Measurements from ENCODE around the gene KRT1.
"Not testable (repeated sequence)": the region's sequence is repeated elsewhere in the genome, so short reads cannot be mapped to it uniquely, and the experiment has no call there.

The KRT1 gene

DNA sequence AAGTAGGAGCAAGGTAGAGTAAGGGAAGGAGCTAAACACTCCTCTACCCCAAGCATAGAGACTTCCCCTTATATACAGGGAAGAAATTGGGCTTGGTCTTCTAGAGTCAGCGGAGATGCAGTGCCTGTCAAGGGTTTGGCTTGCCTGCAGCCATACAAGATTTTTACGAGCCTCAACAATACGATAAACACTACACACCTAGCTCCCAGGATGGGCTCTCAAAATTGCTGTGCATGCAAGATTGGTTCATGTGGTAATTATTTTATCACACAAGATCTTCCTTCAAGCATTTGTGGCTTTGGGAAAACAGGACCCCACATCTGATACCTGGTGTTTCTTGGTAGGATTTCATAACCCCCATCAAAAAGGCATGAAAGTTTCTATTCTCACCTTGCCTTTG, at the start of gene KRT1:
Gene KRT1, minus strand, starts transcription at position 45 of the 400 bp plus-strand sequence. CDS start 59 bp downstream, outside the sequence.
- DNase-seq (ENCODE audit: low read depth), result no peak

- no peak for DNase-seq (ENCODE audit: low read depth)
Measured at GRCh38 chr12:52729147-52729546, 48.9 kb upstream of the KRT1 start.

GRCh38 chr12:52728374-52728773, 48.2 kb upstream of the KRT1 start:
- DNase-seq (ENCODE audit: low read depth), result no peak

DNA sequence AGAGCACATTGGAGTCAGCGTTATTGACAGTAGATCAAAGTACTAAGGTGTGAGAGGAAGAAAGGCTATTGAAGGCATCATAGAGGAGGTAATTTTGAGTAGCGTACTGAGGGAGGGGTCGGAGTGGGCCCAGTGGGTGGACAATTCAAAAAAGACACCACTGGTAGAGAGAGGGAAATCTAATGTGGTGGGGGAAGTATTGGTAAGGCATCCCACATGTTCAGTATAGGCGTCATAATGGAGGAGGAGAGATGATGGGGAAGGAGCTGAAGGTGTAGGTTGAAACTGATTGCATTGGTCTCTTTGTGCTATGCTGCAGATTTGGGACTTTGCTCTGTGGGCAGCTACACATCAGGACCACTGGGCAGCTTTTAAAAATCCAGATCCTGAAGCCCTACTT, 46.8 kb upstream of the KRT1 start:
- DNase-seq (ENCODE audit: low read depth), result no peak

DNA sequence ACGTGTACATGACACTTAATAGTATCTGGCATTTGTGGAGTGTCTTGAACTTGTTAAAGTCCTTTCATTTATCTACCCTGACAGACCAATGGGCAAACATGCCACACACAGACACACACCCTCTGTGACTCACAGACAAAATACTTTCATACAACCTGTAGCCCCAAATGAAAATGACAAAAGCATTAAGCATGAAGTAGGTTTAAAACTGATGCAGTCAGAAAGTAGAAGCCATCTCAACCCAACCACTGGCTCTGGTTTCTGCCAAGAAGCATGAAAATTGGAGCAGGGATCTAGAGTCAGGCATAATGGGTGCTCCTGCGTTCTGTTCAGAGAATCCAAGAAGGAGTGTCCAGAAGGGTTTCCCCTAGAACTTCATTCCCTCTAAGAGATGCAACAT, 46.2 kb upstream of the KRT1 start:
- DNase-seq (ENCODE audit: low read depth), result no peak

- no peak for DNase-seq (ENCODE audit: low read depth)
Measured at GRCh38 chr12:52724384-52724783, 44.2 kb upstream of the KRT1 start.

GRCh38 chr12:52722680-52723079, 42.5 kb upstream of the KRT1 start:
- no peak for DNase-seq (ENCODE audit: low read depth)

DNA sequence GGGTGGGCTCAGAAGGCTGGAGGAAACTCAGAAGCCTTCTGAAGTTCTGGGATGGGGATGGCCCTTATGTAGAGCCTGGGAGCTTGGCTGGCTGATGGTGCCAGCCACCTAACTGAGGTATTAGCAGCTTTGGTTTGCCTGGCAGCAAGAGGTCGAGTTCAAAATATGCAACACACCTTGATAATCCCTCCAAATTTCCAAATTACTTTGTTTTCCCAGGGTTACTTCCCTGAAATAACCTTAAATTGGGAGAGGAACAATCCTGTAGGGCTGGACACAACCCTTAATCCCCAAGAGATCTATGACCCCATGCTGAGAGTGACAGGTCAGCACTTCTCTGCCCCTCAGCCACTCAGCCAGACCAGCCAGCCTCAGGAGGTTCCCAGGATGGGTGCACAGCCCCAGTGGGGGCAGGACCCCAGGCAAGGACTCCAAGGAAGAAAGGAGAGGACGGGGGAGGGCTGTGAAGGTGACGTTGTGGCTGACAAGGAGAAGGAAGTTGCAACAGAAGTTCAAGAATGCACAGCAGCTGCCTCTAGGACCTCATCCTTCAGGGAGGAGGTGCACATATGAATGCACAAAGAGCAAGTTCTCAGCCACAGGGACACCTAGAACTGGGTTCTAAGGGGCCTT, 41.7 kb upstream of the KRT1 start:
- DNase-seq (ENCODE audit: low read depth), result no peak

DNA sequence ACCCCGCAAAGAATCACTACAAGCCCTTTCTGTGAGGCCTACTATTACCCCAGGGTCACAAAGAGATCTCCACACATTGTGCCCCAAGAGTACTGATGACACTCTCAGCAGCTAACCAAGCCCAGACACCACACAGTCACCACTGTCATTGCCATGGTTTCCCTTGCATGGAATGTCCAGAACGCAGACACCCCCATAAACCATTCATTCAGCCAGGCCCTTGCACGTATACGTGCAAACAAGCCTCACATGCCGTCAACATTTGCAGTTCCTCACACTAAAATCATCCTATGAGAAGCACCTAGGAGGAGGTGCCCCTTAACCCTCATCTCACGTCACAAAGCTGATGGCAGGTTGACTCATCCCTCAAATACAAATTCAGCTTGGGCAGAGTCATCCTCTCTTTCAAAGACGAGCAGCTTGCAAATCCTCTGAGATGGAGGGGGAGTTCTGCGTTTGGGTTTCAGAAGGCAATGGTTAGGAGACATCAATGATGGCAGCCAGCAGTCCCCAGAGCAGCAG, 40.2 kb upstream of the KRT1 start:
- DNase-seq (ENCODE audit: low read depth), result no peak

DNA sequence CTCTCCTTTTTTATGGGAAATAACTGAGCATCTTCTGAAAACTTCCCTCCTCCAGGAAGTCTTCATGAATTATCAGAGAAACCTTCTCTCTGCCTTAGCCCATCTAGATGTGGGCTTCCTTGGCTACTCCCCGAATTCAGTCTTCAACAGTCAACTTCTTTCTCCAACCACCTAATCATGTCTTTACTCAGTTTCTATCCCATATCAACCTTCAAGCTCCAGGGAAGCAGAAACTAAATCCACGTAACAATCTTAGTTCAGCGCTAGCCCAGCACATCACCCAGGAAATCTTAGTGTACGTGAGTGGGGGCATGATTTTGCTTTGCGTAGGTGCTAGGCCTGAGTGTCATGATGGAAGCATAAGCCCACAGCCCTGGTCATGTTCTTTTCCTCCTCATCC, 35.9 kb upstream of the KRT1 start:
- no peak for DNase-seq (ENCODE audit: low read depth)

GRCh38 chr12:52715416-52715815, 35.2 kb upstream of the KRT1 start:
- no peak for DNase-seq (ENCODE audit: low read depth)

DNA sequence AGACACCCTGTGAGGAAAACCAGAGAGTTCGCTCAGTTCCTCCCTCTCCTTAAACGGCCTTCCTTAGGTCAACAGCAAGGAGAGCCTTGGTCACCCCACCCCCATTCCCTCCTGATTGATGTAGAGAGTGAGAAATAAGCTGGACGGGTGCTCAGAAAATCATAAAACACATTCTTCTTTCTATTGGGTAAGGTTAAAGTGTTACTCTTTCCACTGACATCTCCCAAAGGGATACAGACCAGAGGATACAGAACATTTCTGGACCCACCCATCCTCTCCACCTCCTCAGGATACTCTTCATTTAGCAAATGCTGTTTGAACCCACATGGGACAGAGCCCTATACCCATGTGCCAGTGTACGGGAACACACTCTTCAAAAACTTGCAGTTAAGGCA, 34.7 kb upstream of the KRT1 start:
- no peak for DNase-seq (ENCODE audit: low read depth)

DNA sequence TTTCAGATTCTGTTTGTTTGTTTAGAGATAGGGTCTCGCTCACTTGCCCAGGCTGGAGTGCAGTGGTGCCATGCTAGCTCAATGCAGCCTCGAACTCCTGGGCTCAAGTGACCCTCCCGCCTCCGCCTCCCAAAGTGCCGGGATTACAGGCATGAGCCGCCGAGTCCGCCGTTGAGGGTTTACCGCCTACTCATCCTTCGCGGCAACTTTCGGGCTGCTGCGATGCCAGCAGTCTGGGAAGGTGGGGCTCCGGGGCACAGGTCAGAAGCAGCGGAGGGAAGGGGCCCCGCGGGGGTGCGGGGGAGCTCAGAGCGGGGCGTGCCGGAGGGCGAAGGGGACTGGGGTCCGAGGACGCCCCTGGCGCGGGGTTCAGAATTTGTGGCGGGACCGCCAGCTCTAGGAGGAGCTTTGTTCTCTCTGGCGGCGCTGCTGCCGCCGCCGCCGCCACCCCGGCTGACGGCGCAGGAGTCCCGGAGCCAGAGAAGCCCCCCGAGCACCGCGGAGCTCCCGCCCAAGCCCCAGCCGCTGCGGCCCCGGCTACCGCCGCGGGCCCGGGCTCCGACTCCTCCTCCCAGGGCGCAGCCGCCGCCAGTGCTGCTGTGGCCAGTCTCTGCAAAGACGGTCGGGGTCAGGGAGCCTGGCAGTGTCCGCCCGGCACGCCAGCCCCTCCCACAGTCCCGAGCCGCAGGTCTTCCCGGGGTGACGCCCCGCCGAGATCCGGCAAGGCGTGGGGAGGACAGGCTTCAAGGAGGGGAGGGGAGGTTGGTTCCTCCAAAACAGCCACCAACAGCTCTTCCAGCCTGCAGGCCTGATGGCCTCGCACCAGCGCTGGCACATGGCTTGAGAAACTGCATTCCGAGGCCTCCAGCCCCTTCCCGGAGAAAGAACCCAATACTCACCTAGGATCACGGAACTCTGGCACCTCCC, 34.0 kb upstream of the KRT1 start:
- no peak for DNase-seq (ENCODE audit: low read depth)

DNA sequence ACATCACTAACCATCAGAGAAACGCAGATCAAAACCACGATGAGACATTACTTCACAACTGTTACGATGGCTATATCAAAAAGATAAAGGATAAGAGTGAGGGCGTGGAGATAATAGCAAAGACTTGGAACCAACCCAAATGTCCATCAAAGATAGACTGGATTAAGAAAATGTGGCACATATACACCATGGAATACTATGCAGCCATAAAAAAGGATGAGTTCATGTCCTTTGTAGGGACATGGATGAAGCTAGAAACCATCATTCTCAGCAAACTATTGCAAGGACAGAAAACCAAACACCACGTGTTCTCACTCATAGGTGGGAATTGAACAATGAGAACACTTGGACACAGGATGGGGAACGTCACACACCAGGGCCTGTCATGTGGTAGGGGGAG, 31.9 kb upstream of the KRT1 start:
- DNase-seq (ENCODE audit: low read depth), result not testable (repeated sequence)

DNA sequence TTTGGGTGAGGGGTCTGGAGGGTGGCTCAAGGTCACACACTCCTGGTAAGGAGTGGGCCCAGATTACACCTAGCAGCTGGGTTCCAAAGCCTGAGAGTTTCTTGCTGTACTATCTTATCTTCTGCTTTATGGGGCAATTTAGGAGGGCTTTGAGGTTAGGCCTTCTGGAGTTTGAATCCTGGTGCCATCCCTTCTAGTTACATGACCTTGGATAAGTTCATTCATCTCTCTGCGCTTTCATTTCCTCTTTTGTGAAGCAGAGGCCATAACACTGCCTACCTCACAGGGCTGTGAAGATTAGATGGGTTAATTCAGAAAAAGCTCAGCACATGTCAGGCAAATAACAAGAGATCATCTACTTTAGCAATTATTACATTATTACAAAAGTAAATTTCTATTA, 30.5 kb upstream of the KRT1 start:
- no peak for DNase-seq (ENCODE audit: low read depth)

- DNase-seq (ENCODE audit: low read depth), result no peak
Measured at GRCh38 chr12:52708010-52708409, 27.8 kb upstream of the KRT1 start.

DNA sequence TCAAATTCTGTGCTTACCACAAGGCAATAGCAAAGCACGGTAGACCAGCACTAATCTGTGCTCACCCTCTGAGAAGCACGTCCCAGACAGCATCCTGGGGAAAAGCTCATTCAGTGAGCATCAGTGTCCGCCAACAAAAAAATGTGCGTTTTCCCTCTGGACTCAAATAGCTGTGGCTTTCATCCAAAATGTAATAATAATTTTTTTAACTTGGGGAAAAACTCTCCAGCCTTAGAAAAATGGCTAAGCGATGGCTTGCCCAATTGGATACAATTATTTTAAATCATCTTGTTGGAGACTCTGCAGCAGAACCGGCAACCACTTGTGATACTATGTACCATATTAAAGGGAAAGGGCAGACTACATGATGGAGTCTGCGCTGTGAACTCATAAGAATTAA, 24.3 kb upstream of the KRT1 start:
- DNase-seq (ENCODE audit: low read depth), result no peak

GRCh38 chr12:52703878-52704277, 23.7 kb upstream of the KRT1 start:
- no peak for DNase-seq (ENCODE audit: low read depth)

DNA sequence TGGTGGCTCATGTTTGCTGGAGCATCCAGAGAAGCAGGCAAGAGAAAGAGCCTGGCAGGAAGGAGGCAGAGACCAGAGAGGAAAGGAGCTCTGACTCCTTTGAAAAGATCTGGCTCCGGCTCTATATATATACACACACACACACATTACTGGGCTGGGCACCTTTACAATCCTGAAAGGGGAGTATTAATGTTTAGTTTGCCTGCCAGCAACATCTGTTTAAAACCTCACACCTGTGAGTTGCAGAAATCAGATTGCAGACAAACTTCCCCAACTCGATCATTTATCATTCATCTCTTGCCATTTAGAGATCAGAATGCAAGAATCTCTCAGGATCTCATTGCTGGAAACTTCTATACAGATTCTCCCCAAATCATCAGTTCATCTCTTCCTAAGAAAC, 23.2 kb upstream of the KRT1 start, which contains the start of gene KRT77:
Gene KRT77, minus strand, starts transcription at position 101 of the 400 bp plus-strand sequence. Its CDS starts 90 bp downstream, at position 11.
- DNase-seq (ENCODE audit: low read depth), result no peak

DNA sequence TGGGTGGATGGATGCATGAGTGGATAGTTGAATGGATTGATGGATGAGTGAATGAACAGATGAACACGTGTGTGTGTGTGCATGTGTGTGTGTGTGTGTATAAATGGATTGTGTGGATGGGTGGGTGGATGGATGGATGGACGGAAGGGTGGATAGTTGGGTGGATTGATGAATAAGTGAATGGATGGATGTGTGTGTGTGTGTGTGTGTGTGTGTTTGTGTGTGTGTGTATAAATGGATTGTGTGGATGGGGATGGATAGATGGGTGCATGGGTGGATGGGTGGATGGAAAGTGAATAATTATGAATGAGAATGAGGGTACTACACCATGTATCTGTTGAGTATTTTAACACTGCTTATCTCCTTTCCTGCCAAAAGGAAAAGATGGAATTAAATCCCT, 22.1 kb upstream of the KRT1 start:
- no peak for DNase-seq (ENCODE audit: low read depth)

DNA sequence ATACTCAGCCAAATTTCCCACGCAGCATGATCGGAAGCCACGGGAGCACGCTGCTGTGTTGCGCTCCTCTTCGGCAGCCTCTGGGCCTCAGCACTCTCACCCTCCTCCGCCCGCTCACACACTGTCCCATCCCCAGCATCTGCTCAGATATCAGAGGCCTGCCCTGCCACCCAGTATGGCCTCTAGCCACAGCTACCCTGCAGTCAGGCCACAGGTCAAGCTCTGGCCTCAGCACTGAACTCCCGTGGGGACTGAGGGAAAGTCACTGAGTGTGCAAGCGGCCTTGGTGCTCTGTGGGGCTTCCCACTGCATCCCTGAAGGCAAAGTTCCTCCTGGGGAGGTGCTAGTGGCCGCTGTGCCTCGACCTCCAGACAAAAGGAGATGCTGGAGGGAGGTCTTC, 21.1 kb upstream of the KRT1 start:
- no peak for DNase-seq (ENCODE audit: low read depth)

DNA sequence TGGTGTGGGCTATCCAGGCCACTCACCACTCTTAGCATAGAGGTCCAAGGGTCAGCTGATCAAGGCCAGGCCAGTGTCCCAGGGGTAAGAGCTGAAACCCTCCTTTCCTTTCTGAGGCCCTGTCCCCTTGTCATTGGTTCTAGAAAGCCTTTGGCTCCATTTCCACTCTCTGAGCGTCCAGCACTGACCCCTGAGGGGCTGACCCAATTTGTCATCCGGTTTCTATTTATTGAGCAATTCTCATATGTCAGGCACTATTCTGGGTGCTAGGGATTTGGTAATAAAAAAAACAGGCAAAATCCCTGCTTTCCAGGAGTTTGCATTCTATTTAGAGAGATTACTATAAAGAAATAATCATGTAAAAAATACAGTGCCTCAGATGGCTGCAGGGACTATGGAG, 19.8 kb upstream of the KRT1 start:
- no peak for DNase-seq (ENCODE audit: low read depth)

DNA sequence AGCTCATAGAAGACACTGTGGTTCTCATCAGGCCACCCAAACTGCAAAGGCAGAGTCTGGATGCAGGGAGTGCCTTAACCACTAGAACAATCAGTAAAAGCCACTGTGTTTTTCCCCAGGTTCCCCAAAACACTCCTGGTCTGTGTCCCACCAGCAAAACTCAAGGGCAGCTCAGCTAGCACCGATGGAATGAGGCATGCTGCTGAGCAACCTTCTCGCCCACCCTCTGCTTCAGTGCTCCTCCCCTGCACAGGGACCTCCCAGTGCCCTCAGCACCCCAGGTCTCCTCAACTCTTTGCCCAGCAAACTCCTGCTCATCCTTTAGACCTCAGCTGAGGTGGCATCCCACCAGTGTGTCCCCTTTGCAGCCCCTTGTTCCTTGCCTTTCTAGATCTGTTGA, 19.2 kb upstream of the KRT1 start:
- no peak for DNase-seq (ENCODE audit: low read depth)

Data from fibroblast of the conjunctiva (primary cell).